C4-2B (cell line): ENCODE measurements around the gene MLANA.

Source experiments
- H3K27ac ChIP-seq: fragments of 450-650 bp; 2 replicates; pipeline ENCODE4 v1.5.1; 2017
- CTCF ChIP-seq: fragments of 450-650 bp; conservative IDR thresholded peaks from 2 replicates; pipeline ENCODE4 v1.5.1; 2017; ENCODE audit warnings: mild to moderate bottlenecking
- ZFX ChIP-seq: fragments of 450-650 bp; IDR thresholded peaks from 2 replicates; pipeline ENCODE4 v1.6.1; 2017

Gene MLANA

DNA sequence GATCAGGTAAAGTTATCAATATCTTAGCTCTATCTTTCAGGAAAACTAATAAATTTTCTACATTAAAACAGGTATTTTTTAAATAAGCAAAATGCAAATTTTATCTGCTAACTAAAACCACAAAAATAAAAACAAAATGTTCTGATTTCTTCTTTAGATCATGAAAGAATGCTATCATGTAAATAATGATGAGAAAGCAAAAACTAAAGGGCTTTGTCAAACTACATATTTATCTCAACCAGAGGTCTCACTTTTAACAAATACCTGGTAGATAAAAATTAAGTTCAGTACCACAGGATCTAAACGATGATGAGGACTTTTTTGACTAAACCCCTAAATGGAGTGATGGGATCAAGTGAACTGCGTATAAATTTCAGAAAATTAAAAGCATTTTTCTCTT, 50.5 kb downstream of the MLANA start:
- H3K27ac ChIP-seq = no peak overlapping the region
- no peak for TF ChIP-seq CTCF
- TF ChIP-seq ZFX = no peak

DNA sequence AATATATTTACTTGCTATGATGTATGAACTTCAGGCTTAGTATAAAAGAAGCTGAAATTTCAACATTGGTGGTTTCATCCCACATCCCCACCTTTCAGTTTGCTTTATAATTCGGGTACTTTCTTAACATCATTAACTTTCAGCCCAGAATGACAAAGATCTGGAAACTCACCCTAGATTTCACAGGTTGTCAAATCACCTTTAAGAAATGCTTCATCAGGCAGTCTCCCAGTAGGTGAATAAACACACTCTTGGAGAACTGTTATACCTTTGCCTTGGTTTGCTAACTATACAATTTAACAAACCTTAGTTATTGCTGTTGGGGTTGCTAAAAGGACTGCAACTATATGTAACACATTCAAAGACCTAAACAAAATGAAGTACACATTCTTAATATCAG, 54.4 kb downstream of the MLANA start:
- H3K27ac ChIP-seq = no peak overlapping the region
- TF ChIP-seq CTCF (no peak), ZFX (no peak)

DNA sequence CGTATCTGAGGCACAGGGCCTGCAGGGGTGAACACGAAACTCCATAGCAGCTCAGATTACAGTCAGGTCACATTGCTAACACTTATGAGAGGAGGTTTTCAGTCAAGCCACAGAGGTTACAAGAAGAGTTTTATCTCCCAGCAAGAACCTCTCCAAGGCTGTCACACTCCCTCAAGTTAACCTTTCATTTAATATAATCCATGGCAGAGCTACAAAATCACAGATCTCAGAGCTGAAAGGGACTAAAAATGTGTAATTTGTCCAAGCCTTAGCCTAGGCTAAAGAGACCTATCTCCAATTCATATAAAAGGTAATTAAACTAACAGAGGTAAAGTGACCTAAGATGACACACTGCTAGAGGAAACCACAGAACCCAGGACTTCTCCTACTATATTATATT, 57.2 kb downstream of the MLANA start:
- no peak for TF ChIP-seq ZFX
- TF ChIP-seq CTCF = no peak
- H3K27ac ChIP-seq = no peak overlapping the region

DNA sequence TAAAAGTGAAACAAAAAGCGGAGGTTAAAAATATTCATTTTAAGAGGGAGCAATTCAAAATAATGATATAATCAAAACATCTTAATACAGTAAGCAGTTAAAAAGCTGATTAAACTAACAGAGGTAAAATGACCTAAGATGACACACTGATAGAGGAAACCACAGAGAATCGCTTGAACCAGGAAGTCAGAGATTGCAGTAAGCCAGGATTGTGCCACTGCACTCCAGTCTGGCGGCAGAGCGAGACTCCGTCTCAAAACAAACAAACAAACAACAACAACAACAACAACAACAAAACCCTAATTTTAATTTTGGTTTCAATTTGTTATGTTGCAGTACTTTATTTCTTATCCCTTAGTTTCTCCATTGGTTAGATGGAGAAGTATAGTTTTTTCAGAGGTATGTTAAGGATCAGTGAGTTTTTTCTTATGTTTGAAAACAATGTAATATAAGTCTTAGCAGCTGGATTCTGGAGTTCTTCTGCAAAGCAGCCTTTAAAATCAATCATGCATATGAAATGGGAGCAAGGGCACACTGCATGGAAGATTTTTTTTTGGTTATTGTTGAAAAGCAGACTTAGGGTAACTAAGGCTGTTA, 58.5 kb downstream of the MLANA start:
- TF ChIP-seq CTCF = no peak
- no peak for TF ChIP-seq ZFX
- H3K27ac ChIP-seq = no peak overlapping the region

DNA sequence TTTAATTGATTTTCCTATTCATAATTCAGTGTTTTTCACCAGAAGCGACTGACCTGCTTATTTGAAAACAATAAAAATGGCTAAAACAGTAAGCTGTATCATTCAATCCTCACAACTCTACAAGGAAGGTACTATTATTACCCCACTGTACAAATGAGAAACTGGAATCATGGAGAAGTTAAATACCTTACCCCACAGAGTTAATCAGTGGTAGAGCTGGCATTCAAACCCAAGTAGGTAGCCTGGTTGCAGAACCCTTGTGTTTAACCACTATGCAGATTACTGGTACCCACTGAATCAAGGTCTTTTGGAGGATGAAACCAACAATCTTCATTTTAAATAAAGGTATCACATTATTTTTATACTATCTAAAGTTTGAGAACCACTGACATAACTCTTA, 59.6 kb downstream of the MLANA start:
- no peak overlapping the region for H3K27ac ChIP-seq
- TF ChIP-seq ZFX (no peak), CTCF (no peak)

DNA sequence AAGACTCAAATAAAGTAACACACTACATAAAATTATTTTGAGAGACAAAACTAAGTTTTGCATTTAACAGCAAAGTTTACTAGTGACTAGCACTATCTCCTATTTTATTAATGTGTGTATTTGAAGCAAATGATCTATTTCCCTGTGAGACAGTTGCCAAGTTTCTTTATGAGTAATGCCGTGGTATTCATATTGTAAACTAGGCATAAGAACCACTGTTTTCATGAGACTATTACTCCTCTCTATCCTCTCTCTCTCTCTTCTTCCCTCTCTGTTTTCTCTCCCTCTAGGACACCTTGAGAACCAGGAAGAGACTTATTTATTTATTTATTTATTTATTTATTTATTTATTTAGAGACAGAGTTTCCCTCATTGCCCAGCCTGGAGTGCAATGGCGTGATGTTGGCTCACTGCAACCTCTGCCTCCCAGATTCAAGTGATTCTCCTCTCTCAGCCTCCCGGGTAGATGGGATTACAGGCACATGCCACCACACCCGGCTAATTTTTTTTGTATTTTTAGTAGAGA, 61.1 kb downstream of the MLANA start:
- no peak overlapping the region for H3K27ac ChIP-seq

More for the DNA sequence above, 61.1 kb downstream of the MLANA start:
- TF ChIP-seq CTCF (no peak), ZFX (no peak)
